GM12878 (cell line): ENCODE measurements around the gene EEF2KMT. TPM values are rescaled to one million over a fixed set of nuclear protein-coding genes. Genes with fewer than 3 reads are reported as not detected.
A peak's percentile ranks its signal among the peaks of the same experiment; 100 is the strongest.

Source experiments
- ATF2 ChIP-seq: IDR thresholded peaks from 2 replicates; pipeline ENCODE4 v1.6.1; 2012; ENCODE audit warnings: low read length, inconsistent platforms
- CBX5 ChIP-seq: sonication (generic); IDR thresholded peaks from 2 replicates; pipeline ENCODE4 v1.6.1; 2016; ENCODE audit warnings: low read depth, moderate library complexity, mild to moderate bottlenecking, inconsistent platforms
- ETV6 ChIP-seq, 2 experiments: fragments of 450-650 bp in 1 of 2; IDR thresholded peaks in 1 of 2; conservative IDR thresholded peaks in 1 of 2; 2 replicates each; pipeline ENCODE4 v1.6.1; 2014; ENCODE audit warnings: antibody characterized with exemption in 1 of 2, borderline replicate concordance in 1 of 2, low read depth in 1 of 2, mild to moderate bottlenecking in 1 of 2, moderate library complexity in 1 of 2
- HSF1 ChIP-seq: fragments of 150-350 bp; IDR thresholded peaks from 2 replicates; pipeline ENCODE4 v1.6.1; 2014; ENCODE audit warnings: mild to moderate bottlenecking, low read depth, low read length
- MEF2B ChIP-seq: fragments of 450-650 bp; IDR thresholded peaks from 2 replicates; pipeline ENCODE4 v1.6.1; 2018; ENCODE audit warnings: mild to moderate bottlenecking, moderate library complexity; ENCODE audit not compliant: partially characterized antibody, poor library complexity, severe bottlenecking
- MYC ChIP-seq: IDR thresholded peaks from 2 replicates; pipeline ENCODE4 v1.6.1; 2011; ENCODE audit warnings: mild to moderate bottlenecking, low read length, moderate library complexity, inconsistent platforms; ENCODE audit not compliant: insufficient read depth, insufficient replicate concordance, insufficient read length, severe bottlenecking
- NR2F1 ChIP-seq: fragments of 450-650 bp; conservative IDR thresholded peaks from 2 replicates; pipeline ENCODE4 v1.6.1; 2017; ENCODE audit warnings: mild to moderate bottlenecking
- PML ChIP-seq: IDR thresholded peaks from 2 replicates; pipeline ENCODE4 v1.6.1; 2012; ENCODE audit warnings: low read length, inconsistent platforms
- PRDM15 ChIP-seq: fragments of 450-650 bp; formaldehyde crosslinking; IDR thresholded peaks from 2 replicates; pipeline ENCODE4 v1.4.0; 2020; ENCODE audit warnings: mild to moderate bottlenecking, moderate library complexity
- SIN3A ChIP-seq: IDR thresholded peaks from 2 replicates; pipeline ENCODE4 v1.6.1; 2012; ENCODE audit warnings: low read depth, low read length, improper control_type of control experiment
- SKIL ChIP-seq: fragments of 450-650 bp; IDR thresholded peaks from 2 replicates; pipeline ENCODE4 v1.6.1; 2017; ENCODE audit warnings: mild to moderate bottlenecking, low read depth, inconsistent platforms; ENCODE audit not compliant: poor library complexity, severe bottlenecking
- USF1 ChIP-seq: IDR thresholded peaks from 2 replicates; pipeline ENCODE4 v1.6.1; 2011; ENCODE audit warnings: borderline replicate concordance, low read depth, mild to moderate bottlenecking, moderate library complexity, mixed read lengths, low read length; ENCODE audit not compliant: insufficient read depth; ENCODE audit errors: extremely low read length
- ZNF687 ChIP-seq: fragments of 450-650 bp; IDR thresholded peaks from 2 replicates; pipeline ENCODE4 v1.6.1; 2017; ENCODE audit warnings: mild to moderate bottlenecking, moderate library complexity
- polyA plus RNA-seq, 11 experiments: library from polyadenylated mRNA; depleted of rRNA in 4 of 11; unstranded in 6 of 11; stranded (reverse) in 5 of 11; fragments of >200 nt; fragmentation: Nextera tagmentation in 4 of 11; fragmentation: Illumina TruSeq in 1 of 11; extraction: Ambion mirVana in 4 of 11; extraction: Trizol in 1 of 11; gene quantifications; 1 replicate in 1 of 11; 2 replicates in 10 of 11; pipeline versions ENCODE4 v1.2.1 to v1.2.3, GENCODE V29; 2011 to 2016; ENCODE audit warnings: inconsistent platforms in 2 of 11, missing spikeins in 2 of 11, low read depth in 1 of 11
- total RNA-seq, 4 experiments: library from RNA; depleted of rRNA in 3 of 4; stranded (reverse); fragments of >200 nt in 3 of 4; fragmentation: Illumina TruSeq in 1 of 4; extraction: Trizol in 1 of 4; gene quantifications; 2 replicates each; pipeline versions ENCODE4 v1.2.1 to v1.2.3, GENCODE V29; 2013 to 2021

EEF2KMT gene
- total and polyA plus RNA-seq, 10 of the 15 experiments (the other 5 are each of a cell fraction or from before 2014, with no cell fraction given), result 3.8 to 28.1 (median 14.3) TPM

- TF ChIP-seq HSF1, result 0 out of 2 replicates have a peak, but pooled peaks have one; percentile 35
- TF ChIP-seq PML, result peak; percentile 78
- TF ChIP-seq MEF2B, result peak; percentile 87
- TF ChIP-seq SIN3A, result peak; percentile 91
- TF ChIP-seq ETV6 (conservative IDR thresholded peaks at IDR 0.05 in 1 of 2, IDR thresholded peaks at IDR 0.05 in 1 of 2; ENCODE audit: borderline replicate concordance in 1 of 2, low read depth in 1 of 2), result peak in 1 of 2 experiments; percentile 21; a peak in 1 of 4 replicates
- no peak for TF ChIP-seq ATF2
- peak; percentile 73 for TF ChIP-seq ZNF687
- TF ChIP-seq PRDM15 (CRISPR knock-in tag), result peak; percentile 93
- no peak for TF ChIP-seq SKIL
- TF ChIP-seq NR2F1, result peak; percentile 32; the same call in 1 of the 2 replicates
- no peak for TF ChIP-seq CBX5
- peak; percentile 97 for TF ChIP-seq USF1
- TF ChIP-seq MYC, result no peak
Measured at GRCh38 chr16:5071681-5072333, 25.8 kb downstream of the EEF2KMT start, which contains the start of gene ALG1 (continued).
